Ectodermal cell (in vitro differentiated cells): ENCODE results near the gene CNNM4.

ENCODE experiments used
- H3K27ac ChIP-seq: 2 replicates; pipeline ENCODE4 v1.7.0; 2013; ENCODE audit warnings: mild to moderate bottlenecking, low read depth, low read length; ENCODE audit not compliant: insufficient read depth, poor library complexity, severe bottlenecking
- H3K27me3 ChIP-seq: 2 replicates; pipeline ENCODE4 v1.7.0; 2013; ENCODE audit warnings: mild to moderate bottlenecking, low read length; ENCODE audit not compliant: insufficient read depth, control insufficient read depth, poor library complexity, severe bottlenecking
- H3K36me3 ChIP-seq: one replicate; pipeline ENCODE4 v1.7.0; 2013; ENCODE audit warnings: low read length; ENCODE audit not compliant: control insufficient read depth, insufficient read depth
- H3K4me1 ChIP-seq: one replicate; pipeline ENCODE4 v1.7.0; 2013; ENCODE audit warnings: low read length; ENCODE audit not compliant: control insufficient read depth, insufficient read depth
- H3K4me3 ChIP-seq: 2 replicates; pipeline ENCODE4 v1.7.0; 2013; ENCODE audit warnings: low read depth, low read length, control low read depth; ENCODE audit not compliant: insufficient read depth
- H3K9me3 ChIP-seq: 2 replicates; pipeline ENCODE4 v1.7.0; 2013; ENCODE audit warnings: mild to moderate bottlenecking, low read length, moderate library complexity; ENCODE audit not compliant: control insufficient read depth
- WGBS, 2 experiments: methylation state at CpG; one replicate each; pipeline ENCODE4 v1.1.7; 2013; ENCODE audit warnings: missing lambda C conversion rate in 2 of 2; 5-methylcytosine and 5-hydroxymethylcytosine counted together

CNNM4 gene

DNA sequence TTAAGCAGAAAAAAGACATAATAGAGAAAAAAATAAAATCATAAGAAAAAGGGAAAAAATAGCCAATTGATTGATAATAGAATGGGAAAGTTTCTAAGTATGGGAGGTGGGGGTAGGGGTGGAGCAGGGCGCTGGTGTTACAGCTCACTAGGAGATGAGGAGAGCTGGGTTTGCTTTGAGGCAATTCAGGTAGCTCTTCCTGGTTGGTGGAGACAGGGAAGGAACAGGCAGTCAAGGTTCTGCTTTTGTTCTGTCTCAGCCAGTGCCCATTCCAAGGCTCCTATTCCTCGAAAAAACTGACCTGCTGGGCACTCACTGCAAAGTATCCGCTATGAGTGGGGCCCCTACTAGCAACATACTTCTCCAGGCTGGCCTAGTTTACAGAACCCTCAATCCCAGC, 1.7 kb upstream of the CNNM4 start:
- no peaks in the 10 kb centered on the region for H3K36me3 ChIP-seq
- no peaks in the 10 kb centered on the region for H3K9me3 ChIP-seq
- no peaks in the 10 kb centered on the region for H3K27me3 ChIP-seq
- H3K27ac ChIP-seq = no peak overlapping the region
- WGBS, 2 experiments = 64 to 70% methylated on average over 3 of the region's 3 CpGs
- no peak overlapping the region for H3K4me3 ChIP-seq
- H3K4me1 ChIP-seq = peaks cover 22% of the 10 kb centered on the region

GRCh38 chr2:96759548-96759947, 1.2 kb upstream of the CNNM4 start:
- no peak overlapping the region for H3K27ac ChIP-seq
- H3K4me3 ChIP-seq = no peak overlapping the region
- no peaks in the 10 kb centered on the region for H3K36me3 ChIP-seq
- WGBS, 2 experiments = 94 to 96% methylated on average over 4 of the region's 4 CpGs
- peaks cover 27% of the 10 kb centered on the region for H3K4me1 ChIP-seq
- no peaks in the 10 kb centered on the region for H3K9me3 ChIP-seq
- no peaks in the 10 kb centered on the region for H3K27me3 ChIP-seq

GRCh38 chr2:96760986-96761832, 507 bp downstream of the CNNM4 start:
- peak overlapping the region; percentile 60 for H3K4me3 ChIP-seq
- WGBS, 2 experiments = 49 to 50% methylated on average over 59 of the region's 59 CpGs
- H3K36me3 ChIP-seq = no peaks in the 10 kb centered on the region
- H3K9me3 ChIP-seq = no peaks in the 10 kb centered on the region
- peaks cover 27% of the 10 kb centered on the region for H3K4me1 ChIP-seq
- no peaks in the 10 kb centered on the region for H3K27me3 ChIP-seq
- H3K27ac ChIP-seq = no peak overlapping the region

- Histone ChIP-seq H3K27ac (peak overlapping the region; percentile 52), H3K4me1 (peaks cover 27% of the 10 kb centered on the region), H3K36me3 (no peaks in the 10 kb centered on the region), H3K4me3 (peak overlapping the region; percentile 60), H3K9me3 (no peaks in the 10 kb centered on the region), H3K27me3 (no peaks in the 10 kb centered on the region)
- 33 to 36% methylated on average over 15 of the region's 15 CpGs for WGBS, 2 experiments
These were observed 2.0 kb downstream of the CNNM4 start for GRCh38 chr2:96762529-96763311.

GRCh38 chr2:96763511-96764252, 3.0 kb downstream of the CNNM4 start:
- H3K9me3 ChIP-seq = no peaks in the 10 kb centered on the region
- no peaks in the 10 kb centered on the region for H3K27me3 ChIP-seq
- 27 to 28% methylated on average over 7 of the region's 7 CpGs for WGBS, 2 experiments
- H3K4me3 ChIP-seq = peak overlapping the region; percentile 60
- H3K4me1 ChIP-seq = peaks cover 27% of the 10 kb centered on the region
- H3K27ac ChIP-seq = peak overlapping the region; percentile 57
- H3K36me3 ChIP-seq = no peaks in the 10 kb centered on the region

DNA sequence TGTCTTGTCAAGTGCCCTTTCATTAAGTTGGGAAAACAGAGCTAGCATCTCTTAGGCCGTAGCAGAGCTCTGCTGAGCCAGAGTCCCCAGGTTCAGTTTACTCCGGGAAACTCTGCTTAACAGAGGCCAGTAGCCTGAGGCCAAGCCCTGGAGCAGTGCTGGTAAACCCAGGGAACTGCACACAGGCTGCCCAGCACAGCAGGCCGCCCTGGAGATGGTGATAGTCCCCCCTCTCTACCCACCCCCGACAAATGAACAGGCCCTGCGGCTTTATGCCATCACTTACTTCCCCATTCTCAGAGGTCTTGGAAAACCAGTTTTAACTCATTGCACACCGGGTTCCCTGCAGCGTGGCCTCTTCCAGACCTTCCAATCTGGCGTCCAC, 3.5 kb downstream of the CNNM4 start:
- peak overlapping the region; percentile 60 for H3K4me3 ChIP-seq

DNA sequence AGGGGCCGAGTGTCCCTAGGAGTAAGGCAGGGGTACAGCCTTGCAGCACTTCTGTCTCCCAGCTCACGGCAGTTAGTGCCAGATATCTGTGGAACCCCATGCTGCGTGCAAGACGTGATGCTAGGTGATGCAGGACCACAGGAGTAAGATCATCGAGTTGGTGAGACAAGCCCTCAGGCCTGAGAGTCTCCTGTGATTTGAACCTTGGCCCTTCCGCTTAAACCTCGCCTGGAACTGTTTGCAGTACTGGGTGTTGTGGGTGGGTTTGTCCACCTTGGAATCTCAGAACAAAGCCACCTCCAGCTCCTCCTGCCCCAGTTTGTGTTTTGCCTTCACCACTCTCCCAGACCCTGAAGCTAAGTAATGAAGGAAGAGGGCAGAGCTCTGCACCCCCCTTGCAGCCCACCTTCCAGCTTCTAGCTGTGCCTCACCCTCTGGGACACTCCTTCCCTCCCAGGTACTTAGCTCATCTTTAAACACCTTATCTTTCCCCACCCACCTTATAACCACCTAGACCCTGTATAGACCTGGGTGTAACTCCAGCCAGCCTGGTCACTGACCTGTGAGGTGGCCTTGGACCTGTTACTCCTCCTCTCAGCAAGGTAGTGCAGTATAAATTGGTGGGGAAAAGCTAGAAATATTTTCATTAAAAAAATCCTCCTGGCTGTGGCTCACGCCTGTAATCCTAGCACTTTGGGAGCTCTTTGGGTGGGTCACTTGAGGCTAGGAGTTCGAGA, 6.6 kb downstream of the CNNM4 start:
- Histone ChIP-seq H3K9me3 (no peaks in the 10 kb centered on the region), H3K4me3 (no peak overlapping the region), H3K4me1 (peaks cover 16% of the 10 kb centered on the region), H3K36me3 (no peaks in the 10 kb centered on the region), H3K27me3 (no peaks in the 10 kb centered on the region), H3K27ac (no peak overlapping the region)
- 91 to 96% methylated on average over 9 of the region's 9 CpGs for WGBS, 2 experiments

More for the DNA sequence above, 3.5 kb downstream of the CNNM4 start:
- WGBS, 2 experiments = 56 to 58% methylated on average over 8 of the region's 8 CpGs
- Histone ChIP-seq H3K36me3 (no peaks in the 10 kb centered on the region), H3K27me3 (no peaks in the 10 kb centered on the region), H3K9me3 (no peaks in the 10 kb centered on the region), H3K27ac (peak overlapping the region; percentile 57), H3K4me1 (peaks cover 27% of the 10 kb centered on the region)

- Histone ChIP-seq H3K36me3 (no peaks in the 10 kb centered on the region), H3K9me3 (no peaks in the 10 kb centered on the region), H3K27me3 (no peaks in the 10 kb centered on the region), H3K4me1 (peaks cover 13% of the 10 kb centered on the region), H3K4me3 (no peak overlapping the region), H3K27ac (no peak overlapping the region)
- WGBS, 2 experiments = 94 to 95% methylated on average over 8 of the region's 8 CpGs
These were observed 7.4 kb downstream of the CNNM4 start for GRCh38 chr2:96768083-96768561.

GRCh38 chr2:96769814-96770213, 9.1 kb downstream of the CNNM4 start:
- WGBS, 2 experiments = 86 to 88% methylated on average over 7 of the region's 7 CpGs
- Histone ChIP-seq H3K27me3 (no peaks in the 10 kb centered on the region), H3K36me3 (no peaks in the 10 kb centered on the region), H3K4me1 (no peaks in the 10 kb centered on the region), H3K27ac (no peak overlapping the region), H3K4me3 (no peak overlapping the region), H3K9me3 (no peaks in the 10 kb centered on the region)
